A549 (cell line): Measurements from ENCODE around the gene PDLIM3. TPM values are rescaled to one million over a fixed set of nuclear protein-coding genes. Genes with fewer than 3 reads are reported as not detected.

Experiments
- ATAC-seq, 2 experiments: fragments of 200-7000 bp in 1 of 2; fragments of >200 bp in 1 of 2; cut with Nextera tagmentation in 1 of 2; cut with Tn5 transposase in 1 of 2; 3 replicates each; pipeline versions ENCODE4 v1.8.0 to v1.9.1; 2018 to 2020; ENCODE audit warnings: mild to moderate bottlenecking in 1 of 2, moderate library complexity in 1 of 2
- CTCF ChIA-PET: fragments of 300-600 bp; sonication (Branson Sonifier 250); formaldehyde crosslinking; extraction: SDS; loops from one replicate; lab custom pipeline; 2021; ENCODE audit warnings: antibody characterized with exemption, inconsistent platforms; lab: Yijun Ruan, JAX
- POLR2A ChIA-PET: fragments of 350-600 bp; formaldehyde crosslinking; extraction: SDS; loops from one replicate; lab custom pipeline; 2021; ENCODE audit warnings: antibody characterized with exemption, inconsistent platforms; lab: Yijun Ruan, JAX
- DNase-seq, 2 experiments: peaks; one replicate each; pipeline versions ENCODE4 v3.0.0 to v3.0.0-alpha.2; 2011 to 2016; ENCODE audit warnings: low read depth in 1 of 2, low spot score in 1 of 2
- FAIRE-seq: peaks from 2 replicates; lab custom pipeline; 2011; peaks lifted over from hg19 to GRCh38; lab: Jason Lieb, UNC
- H3K27ac ChIP-seq, 2 experiments: fragments of >200 bp; sonication (Bioruptor Twin); formaldehyde crosslinking; 3 replicates each; pipeline ENCODE4 v1.5.1; 2016 to 2017
- H3K4me1 ChIP-seq: fragments of >200 bp; sonication (Bioruptor Twin); formaldehyde crosslinking; 3 replicates; pipeline ENCODE4 v1.6.1; 2016
- H3K4me2 ChIP-seq: fragments of >200 bp; sonication (Bioruptor Twin); formaldehyde crosslinking; 3 replicates; pipeline ENCODE4 v1.6.1; 2016
- H3K4me3 ChIP-seq: fragments of >200 bp; sonication (Bioruptor Twin); formaldehyde crosslinking; 3 replicates; pipeline ENCODE4 v1.5.1; 2016
- H3K9me3 ChIP-seq: fragments of >200 bp; sonication (Bioruptor Twin); formaldehyde crosslinking; 3 replicates; pipeline ENCODE4 v1.6.1; 2016
- ATOH8 ChIP-seq: fragments of 250-450 bp; sonication (Bioruptor Pico); IDR thresholded peaks from 2 replicates; pipeline ENCODE4 v1.5.0; 2020; ENCODE audit warnings: low read depth, mild to moderate bottlenecking, moderate library complexity
- CBX8 ChIP-seq: fragments of 200-600 bp; sonication (generic); IDR thresholded peaks from 2 replicates; pipeline ENCODE4 v1.6.1; 2016
- CEBPB ChIP-seq, 2 experiments: fragments of >200 bp in 1 of 2; sonication (Bioruptor Twin) in 1 of 2; formaldehyde crosslinking in 1 of 2; IDR thresholded peaks; 2 replicates each; pipeline ENCODE4 v1.6.1; 2012 to 2016
- CTCF ChIP-seq: fragments of >200 bp; sonication (Bioruptor Twin); formaldehyde crosslinking; IDR thresholded peaks from 3 replicates; pipeline ENCODE4 v1.5.1; 2016
- E2F6 ChIP-seq: IDR thresholded peaks from 2 replicates; pipeline ENCODE4 v1.6.1; 2012; ENCODE audit warnings: low read depth, borderline replicate concordance
- EP300 ChIP-seq, 2 experiments: fragments of >200 bp; sonication (Bioruptor Twin); formaldehyde crosslinking; IDR thresholded peaks; 2 replicates in 1 of 2; 3 replicates in 1 of 2; pipeline ENCODE4 v1.6.1; 2016 to 2017
- FOSL2 ChIP-seq, 2 experiments: fragments of 450-650 bp in 1 of 2; fragments of >200 bp in 1 of 2; sonication (Bioruptor Twin) in 1 of 2; formaldehyde crosslinking; IDR thresholded peaks; 2 replicates each; pipeline versions ENCODE4 v1.5.0 to v1.6.1; 2016 to 2020; ENCODE audit warnings: mild to moderate bottlenecking in 1 of 2, moderate library complexity in 1 of 2
- FOXS1 ChIP-seq: fragments of 250-450 bp; sonication (Bioruptor Pico); IDR thresholded peaks from 2 replicates; pipeline ENCODE4 v1.5.0; 2020; ENCODE audit warnings: mild to moderate bottlenecking, moderate library complexity
- GATA3 ChIP-seq: IDR thresholded peaks from 2 replicates; pipeline ENCODE4 v1.6.1; 2012; ENCODE audit warnings: borderline replicate concordance
- HDAC2 ChIP-seq: fragments of 200-600 bp; sonication (generic); IDR thresholded peaks from 2 replicates; pipeline ENCODE4 v1.6.1; 2016
- HES2 ChIP-seq: fragments of >200 bp; sonication (Bioruptor Twin); formaldehyde crosslinking; IDR thresholded peaks from 2 replicates; pipeline ENCODE4 v1.6.1; 2016
- HOXA7 ChIP-seq: fragments of 250-450 bp; sonication (Bioruptor Pico); IDR thresholded peaks from 2 replicates; pipeline ENCODE4 v1.5.0; 2020; ENCODE audit warnings: mild to moderate bottlenecking, moderate library complexity
- HOXB5 ChIP-seq: fragments of 250-450 bp; sonication (Bioruptor Pico); IDR thresholded peaks from 2 replicates; pipeline ENCODE4 v1.5.0; 2020; ENCODE audit warnings: mild to moderate bottlenecking, moderate library complexity
- JUNB ChIP-seq: fragments of >200 bp; sonication (Bioruptor Twin); formaldehyde crosslinking; IDR thresholded peaks from 2 replicates; pipeline ENCODE4 v1.6.1; 2016
- KDM1A ChIP-seq: fragments of 200-600 bp; sonication (generic); IDR thresholded peaks from 2 replicates; pipeline ENCODE4 v1.6.1; 2016; ENCODE audit warnings: low read depth, mild to moderate bottlenecking
- KDM5A ChIP-seq: fragments of 200-600 bp; sonication (generic); IDR thresholded peaks from 2 replicates; pipeline ENCODE4 v1.6.1; 2016; ENCODE audit warnings: antibody characterized with exemption, mild to moderate bottlenecking
- MAZ ChIP-seq: fragments of 150-350 bp; IDR thresholded peaks from 2 replicates; pipeline ENCODE4 v1.6.1; 2014; ENCODE audit warnings: antibody characterized with exemption, low read depth, low read length, borderline replicate concordance
- MYC ChIP-seq: IDR thresholded peaks from 2 replicates; pipeline ENCODE4 v1.6.1; 2012; ENCODE audit warnings: mild to moderate bottlenecking, inconsistent platforms, low read length, improper control_type of control experiment, borderline replicate concordance
- NFE2L2 ChIP-seq: fragments of 150-350 bp; conservative IDR thresholded peaks from 2 replicates; pipeline ENCODE4 v1.6.1; 2014; ENCODE audit warnings: low read length
- NPAS2 ChIP-seq: fragments of 250-450 bp; sonication (Bioruptor Pico); IDR thresholded peaks from 2 replicates; pipeline ENCODE4 v1.8.0; 2022; ENCODE audit warnings: mild to moderate bottlenecking, moderate library complexity, borderline replicate concordance
- NR3C1 ChIP-seq: fragments of >200 bp; sonication (Bioruptor Twin); formaldehyde crosslinking; IDR thresholded peaks from 3 replicates; pipeline ENCODE4 v1.6.1; 2017
- PHF8 ChIP-seq: fragments of 200-600 bp; sonication (generic); IDR thresholded peaks from 2 replicates; pipeline ENCODE4 v1.6.1; 2016; ENCODE audit warnings: low read depth, mild to moderate bottlenecking, antibody characterized with exemption, moderate library complexity, borderline replicate concordance
- POLR2A ChIP-seq: IDR thresholded peaks from 2 replicates; pipeline ENCODE4 v1.6.1; 2012; ENCODE audit warnings: mild to moderate bottlenecking, low read length
- RAD21 ChIP-seq, 2 experiments: fragments of >200 bp in 1 of 2; sonication (Bioruptor Twin) in 1 of 2; formaldehyde crosslinking in 1 of 2; IDR thresholded peaks in 1 of 2; conservative IDR thresholded peaks in 1 of 2; 2 replicates in 1 of 2; 3 replicates in 1 of 2; pipeline ENCODE4 v1.6.1; 2012 to 2018; ENCODE audit warnings: inconsistent platforms in 1 of 2
- RFX5 ChIP-seq: fragments of 450-650 bp; IDR thresholded peaks from 2 replicates; pipeline ENCODE4 v1.7.1; 2014; ENCODE audit warnings: antibody characterized with exemption, mild to moderate bottlenecking, moderate library complexity
- TFCP2L1 ChIP-seq: fragments of 250-450 bp; sonication (Bioruptor Pico); IDR thresholded peaks from 2 replicates; pipeline ENCODE4 v1.5.0; 2021; ENCODE audit warnings: mild to moderate bottlenecking
- USF2 ChIP-seq: fragments of 450-650 bp; IDR thresholded peaks from 2 replicates; pipeline ENCODE4 v1.6.1; 2014; ENCODE audit warnings: antibody characterized with exemption
- WGBS: methylation state at CpG from one replicate; pipeline ENCODE4 v1.1.6; 2017; ENCODE audit errors: missing lambda C conversion rate; 5-methylcytosine and 5-hydroxymethylcytosine counted together
- polyA plus RNA-seq, 4 experiments: library from polyadenylated mRNA; depleted of rRNA in 3 of 4; stranded (reverse); fragments of >200 nt; fragmentation: RNase III in 1 of 4; extraction: RNeasy Plus Mini Kit Qiagen cat#74134 plus additional on column Dnase treatment in 1 of 4; gene quantifications; 2 replicates in 3 of 4; 3 replicates in 1 of 4; pipeline ENCODE4 v1.2.3, GENCODE V29; 2011 to 2017

PDLIM3 gene
- polyA plus RNA-seq, 2 of the 4 experiments (the other 2 are of a cell fraction) = 0.18 to 0.37 TPM

GRCh38 chr4:185529413-185529812 lies 5.9 kb downstream of the PDLIM3 start:
- TF ChIP-seq HOXB5 (CRISPR knock-in tag) = no peak
- no peak for TF ChIP-seq E2F6
- no peak for TF ChIP-seq CBX8
- no peak for TF ChIP-seq NFE2L2
- TF ChIP-seq ATOH8 = no peak
- TF ChIP-seq NPAS2 = no peak
- TF ChIP-seq HOXA7 (CRISPR knock-in tag) = no peak
- no peak for TF ChIP-seq CTCF
- TF ChIP-seq FOSL2 (IDR thresholded peaks at IDR 0.05) = no peak
- TF ChIP-seq FOSL2 (CRISPR knock-in tag; IDR thresholded peaks at IDR 0.05) = no peak
- TF ChIP-seq FOXS1 (CRISPR knock-in tag) = no peak
- TF ChIP-seq JUNB = no peak
- no peak for TF ChIP-seq TFCP2L1 (CRISPR knock-in tag)
- no peak for TF ChIP-seq RAD21 (conservative IDR thresholded peaks at IDR 0.05 in 1 of 2, IDR thresholded peaks at IDR 0.05 in 1 of 2)
- TF ChIP-seq HES2 = no peak
- TF ChIP-seq MYC = no peak
- no peak for TF ChIP-seq EP300 (IDR thresholded peaks at IDR 0.05)
- TF ChIP-seq GATA3 = no peak
- Histone ChIP-seq H3K4me1 (no peaks in the 10 kb centered on the region), H3K4me2 (no peak overlapping the region), H3K4me3 (no peak overlapping the region), H3K27ac (no peak overlapping the region), H3K9me3 (no peaks in the 10 kb centered on the region)
- FAIRE-seq = no peak
- no peak for DNase-seq
- no peak for ATAC-seq
- ChIA-PET CTCF (no interaction called here), POLR2A (no interaction called here)
- WGBS = 41% methylated on average over 8 of the region's 8 CpGs

GRCh38 chr4:185524888-185525863 lies 10.1 kb downstream of the PDLIM3 start:
- H3K4me3 ChIP-seq = no peak overlapping the region
- no peak for FAIRE-seq
- H3K9me3 ChIP-seq = no peaks in the 10 kb centered on the region
- H3K27ac ChIP-seq = no peak overlapping the region
- H3K4me2 ChIP-seq = no peak overlapping the region
- TF ChIP-seq HOXA7 (CRISPR knock-in tag) = no peak
- no peak for TF ChIP-seq PHF8
- TF ChIP-seq EP300 (IDR thresholded peaks at IDR 0.05) = no peak
- TF ChIP-seq HDAC2 = no peak
- TF ChIP-seq FOSL2 (IDR thresholded peaks at IDR 0.05) = no peak
- TF ChIP-seq FOSL2 (CRISPR knock-in tag; IDR thresholded peaks at IDR 0.05) = no peak
- TF ChIP-seq KDM5A = no peak
- no peak for TF ChIP-seq MAZ
- TF ChIP-seq NPAS2 = no peak
- no peak for TF ChIP-seq CEBPB (IDR thresholded peaks at IDR 0.05)
- TF ChIP-seq RFX5 = no peak
- TF ChIP-seq JUNB = no peak
- no peak for TF ChIP-seq USF2
- no peak for TF ChIP-seq NR3C1
- TF ChIP-seq POLR2A = no peak
- TF ChIP-seq HOXB5 (CRISPR knock-in tag) = no peak
- no peak for TF ChIP-seq KDM1A
- CTCF ChIA-PET = no interaction called here
- 50% methylated on average over 5 of the region's 5 CpGs for WGBS
- no peak for ATAC-seq
- no peaks in the 10 kb centered on the region for H3K4me1 ChIP-seq
- DNase-seq = no peak
- POLR2A ChIA-PET = no interaction called here
